ENCODE measurements around the gene TTC21A.

TTC21A gene

DNA sequence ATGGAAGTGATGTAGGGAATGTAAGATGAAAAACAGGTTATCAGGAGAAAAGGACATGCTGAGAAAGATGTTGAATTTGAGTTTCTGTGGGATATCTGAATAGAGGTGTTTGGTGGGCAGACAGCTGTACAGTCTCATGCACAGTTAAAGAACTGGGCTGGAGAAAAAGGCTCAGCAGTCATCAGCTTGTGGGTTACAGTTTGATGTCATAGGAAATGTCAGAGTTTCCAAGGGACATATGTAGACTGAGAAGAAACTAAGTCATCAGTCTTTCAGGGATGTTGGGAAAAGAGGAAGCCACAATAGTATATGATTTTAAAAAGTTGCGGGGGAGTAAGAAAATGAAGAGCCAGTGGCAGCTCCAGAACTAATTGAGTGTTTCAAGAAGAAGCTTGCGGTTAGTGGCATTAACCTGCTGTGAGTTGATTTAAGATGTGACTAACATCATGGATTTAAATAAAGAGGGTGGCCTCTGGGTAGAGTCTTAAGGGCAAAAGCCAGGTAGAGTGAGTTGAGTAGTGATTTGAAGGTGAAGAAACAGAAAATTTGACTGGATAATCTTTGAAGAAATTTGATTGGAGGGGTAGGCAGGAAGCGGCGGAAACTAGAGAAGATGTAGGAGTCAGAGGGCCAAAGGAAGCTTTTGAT, 24.7 kb upstream of the TTC21A start:
- H3K9me3 ChIP-seq (ENCODE audit: control insufficient read depth, low read length): no peaks in the 10 kb centered on the region
- H3K36me3 ChIP-seq (ENCODE audit: control insufficient read depth, insufficient read depth, low read length): peaks cover 66% of the 10 kb centered on the region
- H3K27ac ChIP-seq (ENCODE audit: low read depth, low read length, severe bottlenecking): no peak overlapping the region
- 99 to 100% methylated on average over 4 of the region's 4 CpGs for WGBS, 2 experiments (ENCODE audit: insufficient coverage in 2 of 2)
- H3K4me1 ChIP-seq (ENCODE audit: control insufficient read depth, insufficient read depth, low read length, poor library complexity, severe bottlenecking): no peaks in the 10 kb centered on the region
- no peak overlapping the region for H3K4me3 ChIP-seq (ENCODE audit: extremely low read depth, insufficient read depth, low read length, poor library complexity, severe bottlenecking)

DNA sequence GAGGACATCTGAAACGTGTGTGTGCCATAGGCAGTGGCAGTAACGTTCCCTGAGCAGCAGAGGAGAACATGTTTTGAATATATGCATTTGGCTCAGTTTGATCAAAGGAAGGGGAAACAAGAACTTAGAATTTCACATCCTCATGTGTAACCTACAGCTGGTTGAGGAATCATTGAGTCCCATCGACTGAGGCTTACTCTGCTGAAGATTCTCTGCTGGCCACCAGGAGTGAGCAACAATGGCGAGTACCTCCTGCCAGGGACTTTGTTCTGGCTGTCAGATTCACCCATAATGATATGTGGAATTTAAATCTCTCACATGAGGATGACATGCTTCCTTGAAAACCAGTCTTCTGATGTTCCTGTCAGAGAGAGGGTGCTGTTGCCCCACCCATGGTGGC, 21.3 kb upstream of the TTC21A start:
- Histone ChIP-seq H3K36me3 (ENCODE audit: control insufficient read depth, insufficient read depth, low read length) (peaks cover 73% of the 10 kb centered on the region), H3K4me1 (ENCODE audit: control insufficient read depth, insufficient read depth, low read length, poor library complexity, severe bottlenecking) (peaks cover 6% of the 10 kb centered on the region), H3K9me3 (ENCODE audit: control insufficient read depth, low read length) (no peaks in the 10 kb centered on the region), H3K27ac (ENCODE audit: low read depth, low read length, severe bottlenecking) (no peak overlapping the region), H3K4me3 (ENCODE audit: extremely low read depth, insufficient read depth, low read length, poor library complexity, severe bottlenecking) (no peak overlapping the region)
- WGBS, 2 experiments (ENCODE audit: insufficient coverage in 2 of 2): 87 to 92% methylated on average over 4 of the region's 4 CpGs

DNA sequence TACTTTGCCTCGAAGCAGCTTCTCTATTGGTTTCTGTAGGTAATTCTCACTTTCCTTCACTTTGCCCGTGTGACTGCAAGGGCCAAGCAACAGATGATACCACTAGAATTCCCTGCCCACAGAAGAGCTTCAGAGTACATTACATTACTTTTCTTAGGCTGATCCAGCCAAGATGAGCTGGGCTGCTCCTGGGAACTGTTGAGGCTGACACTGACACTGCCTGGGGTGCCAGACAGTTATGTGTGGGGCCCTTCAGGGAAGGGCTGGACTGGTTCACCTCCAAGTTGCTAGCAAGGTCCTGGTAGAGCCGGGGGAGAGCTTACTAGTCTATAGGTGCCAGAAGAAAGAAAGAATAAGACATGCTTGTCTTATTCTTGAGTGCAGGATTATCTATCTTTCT, 19.0 kb upstream of the TTC21A start:
- no peaks in the 10 kb centered on the region for H3K9me3 ChIP-seq (ENCODE audit: control insufficient read depth, low read length)
- H3K4me1 ChIP-seq (ENCODE audit: control insufficient read depth, insufficient read depth, low read length, poor library complexity, severe bottlenecking): peaks cover 6% of the 10 kb centered on the region
- no peak overlapping the region for H3K4me3 ChIP-seq (ENCODE audit: extremely low read depth, insufficient read depth, low read length, poor library complexity, severe bottlenecking)
- 100% methylated on average over 2 of the region's 3 CpGs for WGBS, 2 experiments (ENCODE audit: insufficient coverage in 2 of 2)
- peaks cover 77% of the 10 kb centered on the region for H3K36me3 ChIP-seq (ENCODE audit: control insufficient read depth, insufficient read depth, low read length)
- no peak overlapping the region for H3K27ac ChIP-seq (ENCODE audit: low read depth, low read length, severe bottlenecking)

DNA sequence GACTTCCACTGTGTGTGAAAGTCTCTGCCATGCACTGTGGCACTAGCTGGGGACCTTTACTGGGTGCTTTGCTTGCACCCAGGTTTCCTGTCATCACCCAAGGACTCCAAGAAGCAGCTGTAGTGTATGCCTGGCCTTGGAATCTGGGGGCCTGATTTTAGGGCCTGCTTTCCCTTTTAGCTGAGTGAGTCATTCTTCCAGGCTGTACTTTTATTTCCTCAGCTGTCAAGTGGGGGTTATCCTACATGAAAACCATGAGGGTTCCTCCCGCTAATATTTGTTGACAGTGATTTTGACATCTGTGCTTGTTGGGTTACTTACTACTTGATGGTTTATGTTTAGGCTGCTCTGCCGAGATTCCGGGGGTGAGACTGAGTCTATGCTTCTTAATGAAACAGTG, 18.6 kb upstream of the TTC21A start:
- H3K36me3 ChIP-seq (ENCODE audit: control insufficient read depth, insufficient read depth, low read length): peaks cover 78% of the 10 kb centered on the region
- H3K27ac ChIP-seq (ENCODE audit: low read depth, low read length, severe bottlenecking): no peak overlapping the region
- 80 to 100% methylated on average over 1 of the region's 3 CpGs for WGBS, 2 experiments (ENCODE audit: insufficient coverage in 2 of 2)
- H3K9me3 ChIP-seq (ENCODE audit: control insufficient read depth, low read length): no peaks in the 10 kb centered on the region
- peaks cover 6% of the 10 kb centered on the region for H3K4me1 ChIP-seq (ENCODE audit: control insufficient read depth, insufficient read depth, low read length, poor library complexity, severe bottlenecking)
- no peak overlapping the region for H3K4me3 ChIP-seq (ENCODE audit: extremely low read depth, insufficient read depth, low read length, poor library complexity, severe bottlenecking)

DNA sequence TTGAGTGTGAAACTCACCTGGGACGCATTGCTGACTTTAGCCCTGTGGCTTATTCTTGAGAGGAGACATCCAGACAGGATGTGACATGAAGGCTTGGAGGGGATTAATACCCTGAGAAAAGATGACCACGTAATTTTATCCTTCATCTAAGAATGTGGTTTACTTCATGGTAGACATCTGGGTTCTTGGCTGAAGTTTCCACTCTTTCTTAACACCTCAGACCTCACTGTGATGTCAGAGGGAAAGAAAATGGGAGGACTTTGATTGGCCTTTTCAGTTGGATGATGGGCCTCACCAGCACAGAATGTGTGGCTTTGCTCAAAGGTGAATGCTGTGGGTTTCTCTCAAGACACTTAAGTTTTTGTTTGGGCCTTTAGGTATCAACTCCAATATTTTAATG, 16.6 kb upstream of the TTC21A start:
- Histone ChIP-seq H3K4me1 (ENCODE audit: control insufficient read depth, insufficient read depth, low read length, poor library complexity, severe bottlenecking) (peaks cover 6% of the 10 kb centered on the region), H3K36me3 (ENCODE audit: control insufficient read depth, insufficient read depth, low read length) (peaks cover 82% of the 10 kb centered on the region), H3K27ac (ENCODE audit: low read depth, low read length, severe bottlenecking) (no peak overlapping the region), H3K4me3 (ENCODE audit: extremely low read depth, insufficient read depth, low read length, poor library complexity, severe bottlenecking) (no peak overlapping the region), H3K9me3 (ENCODE audit: control insufficient read depth, low read length) (no peaks in the 10 kb centered on the region)
- 80% methylated on average over 1 of the region's 2 CpGs; no CpG with 5 or more reads in 1 of the 2 experiments for WGBS, 2 experiments (ENCODE audit: insufficient coverage in 2 of 2)

DNA sequence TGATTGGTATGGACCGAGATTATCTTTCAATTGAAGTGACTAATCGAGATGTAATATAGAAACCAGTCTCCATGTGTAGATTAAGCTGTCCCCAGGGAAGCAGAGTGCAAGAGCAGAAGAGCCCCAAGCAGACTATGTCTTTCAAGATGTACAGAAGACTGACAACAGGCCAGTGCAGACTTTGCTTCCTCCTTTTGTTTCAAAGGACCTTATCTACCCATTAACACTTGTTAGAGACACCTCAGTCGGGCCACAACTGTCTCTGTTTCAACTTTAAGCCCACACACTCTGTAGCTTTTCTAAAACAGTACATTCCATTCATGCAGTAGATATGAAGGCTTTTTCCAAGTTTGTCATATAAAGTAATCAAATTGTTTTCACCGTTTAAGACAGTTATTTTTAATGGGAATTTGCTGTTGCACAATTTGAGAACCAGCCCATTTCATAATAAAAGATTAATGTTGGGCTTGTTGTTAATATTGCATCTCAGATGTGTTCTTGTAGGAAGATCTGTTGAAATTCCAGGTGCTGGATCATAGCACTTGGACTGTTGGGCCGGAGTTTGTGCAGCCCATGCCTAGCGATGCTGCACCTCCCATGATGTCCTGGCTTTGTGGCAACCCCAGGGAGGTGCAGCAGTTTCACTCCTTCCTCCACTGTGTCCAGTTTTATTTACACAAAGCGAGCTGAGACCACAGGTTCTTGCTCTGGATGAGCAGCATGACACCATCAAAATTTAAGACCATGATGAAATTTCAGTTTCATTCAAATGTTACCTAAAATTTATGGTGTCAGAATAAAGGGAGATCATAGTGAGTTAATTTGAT, 12.4 kb upstream of the TTC21A start:
- H3K27ac ChIP-seq (ENCODE audit: low read depth, low read length, severe bottlenecking): no peak overlapping the region
- WGBS, 2 experiments (ENCODE audit: insufficient coverage in 2 of 2): 94 to 98% methylated on average over 5 of the region's 7 CpGs
- H3K36me3 ChIP-seq (ENCODE audit: control insufficient read depth, insufficient read depth, low read length): peaks cover 78% of the 10 kb centered on the region
- H3K4me1 ChIP-seq (ENCODE audit: control insufficient read depth, insufficient read depth, low read length, poor library complexity, severe bottlenecking): peaks cover 16% of the 10 kb centered on the region
- no peak overlapping the region for H3K4me3 ChIP-seq (ENCODE audit: extremely low read depth, insufficient read depth, low read length, poor library complexity, severe bottlenecking)
- no peaks in the 10 kb centered on the region for H3K9me3 ChIP-seq (ENCODE audit: control insufficient read depth, low read length)

DNA sequence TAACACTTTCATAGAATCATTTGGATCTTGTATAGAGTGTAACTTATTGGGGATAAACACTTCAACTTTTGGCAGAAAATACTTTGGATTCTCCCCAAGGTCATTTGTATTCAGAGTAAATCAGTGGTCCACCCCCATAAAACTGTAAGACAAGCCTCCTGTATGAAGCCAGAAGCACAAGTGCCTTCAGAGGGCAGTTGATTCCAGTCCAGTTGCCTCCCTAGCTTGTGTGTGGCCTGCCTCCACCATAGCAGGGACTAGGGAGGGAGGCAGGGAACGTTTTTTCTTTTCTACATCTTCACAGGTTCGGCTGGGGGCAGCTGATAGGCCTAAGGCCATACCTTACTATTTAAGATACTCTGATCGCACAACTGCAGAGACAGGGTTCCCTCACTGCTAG, 11.7 kb upstream of the TTC21A start:
- H3K27ac ChIP-seq (ENCODE audit: low read depth, low read length, severe bottlenecking): no peak overlapping the region
- H3K4me1 ChIP-seq (ENCODE audit: control insufficient read depth, insufficient read depth, low read length, poor library complexity, severe bottlenecking): peaks cover 16% of the 10 kb centered on the region
- WGBS, 2 experiments (ENCODE audit: insufficient coverage in 2 of 2): 90 to 100% methylated on average over 1 to 3 of the region's 3 CpGs
- H3K4me3 ChIP-seq (ENCODE audit: extremely low read depth, insufficient read depth, low read length, poor library complexity, severe bottlenecking): no peak overlapping the region
- peaks cover 85% of the 10 kb centered on the region for H3K36me3 ChIP-seq (ENCODE audit: control insufficient read depth, insufficient read depth, low read length)
- no peaks in the 10 kb centered on the region for H3K9me3 ChIP-seq (ENCODE audit: control insufficient read depth, low read length)

DNA sequence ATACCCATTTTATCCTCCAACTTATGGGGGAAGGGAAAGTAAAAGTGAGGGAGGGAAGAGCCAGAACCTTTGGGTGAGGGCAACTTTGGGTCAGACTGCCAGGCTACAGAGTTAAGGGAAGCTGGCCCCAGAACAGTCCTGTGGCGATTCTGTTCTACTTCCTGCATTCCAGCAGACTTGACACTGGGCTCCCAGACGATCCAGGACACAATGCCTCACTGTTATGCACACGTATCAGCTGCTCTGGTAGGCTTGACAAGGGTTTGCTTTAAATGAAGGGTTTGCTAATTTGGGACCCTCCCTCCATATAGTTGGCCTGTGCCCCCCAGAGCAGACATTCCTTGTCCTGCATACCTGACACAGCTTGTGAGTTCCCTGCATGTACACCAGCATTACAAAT, 10.7 kb upstream of the TTC21A start:
- H3K27ac ChIP-seq (ENCODE audit: low read depth, low read length, severe bottlenecking): peak overlapping the region; percentile 85

DNA sequence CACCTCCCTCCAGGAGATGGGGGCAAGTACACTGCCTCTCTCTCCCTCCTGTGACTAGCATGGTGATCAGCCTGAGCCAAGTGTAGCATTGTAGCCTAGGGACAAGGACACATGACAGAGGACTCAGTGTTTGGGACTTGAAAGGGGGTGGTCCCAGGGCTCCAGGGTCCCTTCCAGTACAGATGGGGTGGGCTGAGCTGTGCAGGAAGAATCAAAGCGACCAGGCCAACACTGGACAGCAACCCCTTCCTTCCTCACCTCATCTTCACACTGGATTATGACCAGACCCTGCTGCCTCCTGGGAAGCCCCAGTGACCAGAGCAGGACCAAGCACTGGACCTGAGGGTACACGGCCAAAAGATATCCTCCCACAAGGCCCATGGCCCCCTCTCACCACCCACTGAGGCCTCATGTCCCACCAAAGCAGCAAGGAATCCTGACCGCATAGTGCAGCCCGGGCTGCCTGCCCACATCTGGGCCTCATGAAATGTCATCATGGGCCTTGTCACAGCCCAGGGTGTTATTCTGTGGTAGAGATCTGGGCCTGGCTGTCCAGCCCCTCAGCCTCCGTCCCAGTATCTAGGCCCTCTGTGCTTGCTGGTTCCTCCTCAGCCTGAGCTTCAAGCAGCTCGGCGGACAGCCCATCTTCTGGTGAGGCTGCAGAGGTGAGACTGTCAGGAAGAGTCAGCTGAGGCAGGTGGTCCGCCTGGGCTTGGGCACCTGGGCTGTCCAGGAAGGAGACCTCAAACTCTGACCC, 9.6 kb upstream of the TTC21A start:
- Histone ChIP-seq H3K4me1 (ENCODE audit: control insufficient read depth, insufficient read depth, low read length, poor library complexity, severe bottlenecking) (peaks cover 16% of the 10 kb centered on the region), H3K9me3 (ENCODE audit: control insufficient read depth, low read length) (no peaks in the 10 kb centered on the region), H3K4me3 (ENCODE audit: extremely low read depth, insufficient read depth, low read length, poor library complexity, severe bottlenecking) (no peak overlapping the region), H3K27ac (ENCODE audit: low read depth, low read length, severe bottlenecking) (peak overlapping the region; percentile 85), H3K36me3 (ENCODE audit: control insufficient read depth, insufficient read depth, low read length) (peaks cover 87% of the 10 kb centered on the region)
- WGBS, 2 experiments (ENCODE audit: insufficient coverage in 2 of 2): 94 to 98% methylated on average over 6 to 7 of the region's 8 CpGs

More for the DNA sequence above, 10.7 kb upstream of the TTC21A start:
- Histone ChIP-seq H3K4me1 (ENCODE audit: control insufficient read depth, insufficient read depth, low read length, poor library complexity, severe bottlenecking) (peaks cover 16% of the 10 kb centered on the region), H3K36me3 (ENCODE audit: control insufficient read depth, insufficient read depth, low read length) (peaks cover 87% of the 10 kb centered on the region), H3K9me3 (ENCODE audit: control insufficient read depth, low read length) (no peaks in the 10 kb centered on the region), H3K4me3 (ENCODE audit: extremely low read depth, insufficient read depth, low read length, poor library complexity, severe bottlenecking) (no peak overlapping the region)
- 48 to 51% methylated on average over 2 to 3 of the region's 3 CpGs for WGBS, 2 experiments (ENCODE audit: insufficient coverage in 2 of 2)

DNA sequence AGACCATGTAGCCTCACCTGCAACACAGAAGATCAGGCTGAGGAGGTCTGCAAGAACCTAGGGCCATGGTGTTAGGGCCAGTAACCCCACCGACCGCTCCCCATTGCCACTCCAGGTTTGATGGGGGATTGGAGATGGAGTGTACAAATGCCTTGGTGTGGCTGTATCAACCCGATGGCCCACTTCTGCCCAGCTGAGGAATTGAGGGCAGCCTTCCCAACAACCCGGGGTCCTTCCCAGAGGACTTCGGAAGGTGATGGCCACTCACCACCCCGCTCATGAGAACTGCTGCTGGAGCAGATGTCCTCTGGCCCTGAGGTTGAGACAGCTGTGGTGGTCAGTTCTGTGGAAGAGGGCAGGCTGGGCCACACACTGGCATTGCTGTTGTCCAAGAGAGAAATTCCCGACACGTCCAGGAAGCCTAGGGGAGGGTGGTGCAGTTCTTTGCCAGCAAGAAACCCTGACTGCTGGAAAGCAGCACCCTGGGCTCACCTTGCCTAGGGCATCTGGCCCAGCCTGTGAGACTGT, 8.9 kb upstream of the TTC21A start:
- peaks cover 83% of the 10 kb centered on the region for H3K36me3 ChIP-seq (ENCODE audit: control insufficient read depth, insufficient read depth, low read length)
- H3K4me3 ChIP-seq (ENCODE audit: extremely low read depth, insufficient read depth, low read length, poor library complexity, severe bottlenecking): no peak overlapping the region
- H3K4me1 ChIP-seq (ENCODE audit: control insufficient read depth, insufficient read depth, low read length, poor library complexity, severe bottlenecking): peaks cover 16% of the 10 kb centered on the region
- no peaks in the 10 kb centered on the region for H3K9me3 ChIP-seq (ENCODE audit: control insufficient read depth, low read length)
- 94 to 96% methylated on average over 6 to 8 of the region's 8 CpGs for WGBS, 2 experiments (ENCODE audit: insufficient coverage in 2 of 2)
- H3K27ac ChIP-seq (ENCODE audit: low read depth, low read length, severe bottlenecking): no peak overlapping the region
